Measurements from ENCODE around the gene ZNF444. TPM values are rescaled to one million over a fixed set of nuclear protein-coding genes. Genes with fewer than 3 reads are reported as not detected.
"Not testable (repeated sequence)": the region's sequence is repeated elsewhere in the genome, so short reads cannot be mapped to it uniquely, and the experiment has no call there.

Gene ZNF444
- total RNA-seq, 1 donor from 2014 or later = 23.9 TPM

DNA sequence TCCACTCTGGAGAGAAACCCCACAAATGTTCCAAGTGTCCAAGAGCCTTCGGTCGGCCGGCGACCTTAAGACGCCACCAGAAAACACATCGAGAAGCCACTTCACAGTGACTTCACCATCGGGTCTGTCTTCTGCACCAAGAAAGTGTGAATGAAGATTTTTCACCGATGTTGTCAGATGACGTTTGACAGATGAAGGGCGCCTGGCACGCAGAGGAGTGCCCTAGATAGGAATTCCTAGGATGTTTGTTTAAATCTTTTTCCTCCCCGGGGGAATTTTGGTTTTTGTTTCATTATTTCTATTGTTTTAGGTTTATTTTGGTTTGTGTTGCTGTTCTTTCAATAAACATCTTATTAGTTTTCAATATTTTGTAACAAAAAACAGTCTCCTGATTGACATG, 68.0 kb downstream of the ZNF444 start:
- DNase-seq (no peak), ATAC-seq (no peak)
- intact Hi-C loops (cut with micrococcal nuclease) = no loop called here

DNA sequence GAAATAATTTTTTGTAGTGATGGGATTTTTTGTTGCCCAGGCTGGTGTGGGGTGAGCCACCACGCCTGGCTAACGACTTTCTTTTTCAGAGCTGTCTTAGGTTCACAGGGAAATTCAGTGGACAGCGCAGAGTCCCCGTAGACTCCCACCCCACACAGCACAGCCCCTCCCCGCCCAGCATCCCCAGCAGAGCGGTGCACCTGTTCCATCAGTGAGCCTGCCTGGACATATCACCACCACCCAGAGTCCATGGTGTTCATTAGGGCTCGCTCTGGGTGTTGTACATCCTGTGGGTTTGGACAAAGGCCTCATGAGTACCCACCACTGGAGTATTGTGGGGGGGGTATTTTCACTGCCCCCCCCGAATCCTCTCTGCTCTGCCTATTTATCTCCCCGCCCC, 68.9 kb downstream of the ZNF444 start:
- ATAC-seq; DNase-seq; intact Hi-C loops (cut with micrococcal nuclease): not testable (repeated sequence)

Other genes starting within 250 kb of the ZNF444 start
- gene NLRP13, start 209.0 kb upstream of the ZNF444 start, total RNA-seq = not detected
- not detected for gene NLRP8, start 193.5 kb upstream of the ZNF444 start, total RNA-seq
- gene NLRP5, start 154.5 kb upstream of the ZNF444 start, total RNA-seq = not detected
- 33.8 TPM for gene ZNF787, start 20.0 kb upstream of the ZNF444 start, total RNA-seq
- gene GALP, start 34.7 kb downstream of the ZNF444 start, total RNA-seq = not detected
- not detected for gene ZSCAN5B, start 56.5 kb downstream of the ZNF444 start, total RNA-seq
- gene ZSCAN5C, start 61.0 kb downstream of the ZNF444 start, total RNA-seq = not detected
- gene EDDM13, start 131.5 kb downstream of the ZNF444 start, total RNA-seq = not detected
- gene ZSCAN5A, start 173.6 kb downstream of the ZNF444 start, total RNA-seq = 18.4 TPM